H9 (cell line): ENCODE results near the gene TMC8. TPM values are rescaled to one million over a fixed set of nuclear protein-coding genes. Genes with fewer than 3 reads are reported as not detected.

Source experiments
- DNase-seq: peaks from one replicate; pipeline ENCODE4 v3.0.0-alpha.2; 2017
- H2AFZ ChIP-seq: one replicate; pipeline ENCODE4 v1.6.1; 2013; ENCODE audit warnings: mild to moderate bottlenecking, low read length, control low read depth, moderate library complexity
- H2AK5ac ChIP-seq: 2 replicates; pipeline ENCODE4 v1.6.1; 2013; ENCODE audit warnings: low read length, control low read depth, mixed read lengths; ENCODE audit not compliant: insufficient read length
- H2BK120ac ChIP-seq: one replicate; pipeline ENCODE4 v1.6.1; 2013; ENCODE audit warnings: low read depth, mild to moderate bottlenecking, low read length, control low read depth, inconsistent platforms; ENCODE audit not compliant: poor library complexity, severe bottlenecking
- H2BK12ac ChIP-seq: 2 replicates; pipeline ENCODE4 v1.6.1; 2013; ENCODE audit warnings: low read length, control low read depth, mixed read lengths, low read depth; ENCODE audit not compliant: insufficient read length
- H2BK15ac ChIP-seq: 2 replicates; pipeline ENCODE4 v1.6.1; 2013; ENCODE audit warnings: low read depth, low read length, control low read depth
- H2BK20ac ChIP-seq: one replicate; pipeline ENCODE4 v1.6.1; 2013; ENCODE audit warnings: low read depth, mild to moderate bottlenecking, low read length, control low read depth, inconsistent platforms; ENCODE audit not compliant: poor library complexity, severe bottlenecking
- H2BK5ac ChIP-seq: 2 replicates; pipeline ENCODE4 v1.6.1; 2013; ENCODE audit warnings: low read length, control low read depth, mixed read lengths; ENCODE audit not compliant: insufficient read length
- H3K14ac ChIP-seq: 2 replicates; pipeline ENCODE4 v1.6.1; 2013; ENCODE audit warnings: low read length, control low read depth; ENCODE audit not compliant: insufficient read depth
- H3K18ac ChIP-seq: 2 replicates; pipeline ENCODE4 v1.6.1; 2013; ENCODE audit warnings: low read depth, mild to moderate bottlenecking, mixed read lengths, low read length, control low read depth; ENCODE audit not compliant: insufficient read length
- H3K23ac ChIP-seq: 2 replicates; pipeline ENCODE4 v1.6.1; 2013; ENCODE audit warnings: low read length, control low read depth, mixed read lengths, low read depth; ENCODE audit not compliant: insufficient read length
- H3K23me2 ChIP-seq: 2 replicates; pipeline ENCODE4 v1.6.1; 2013; ENCODE audit warnings: low read depth, mild to moderate bottlenecking, mixed read lengths, low read length, control low read depth; ENCODE audit not compliant: insufficient read length, poor library complexity, severe bottlenecking
- H3K27ac ChIP-seq: 2 replicates; pipeline ENCODE4 v1.5.1; 2013; ENCODE audit warnings: low read length, control low read depth, mixed read lengths, low read depth; ENCODE audit not compliant: insufficient read length
- H3K27me3 ChIP-seq: 2 replicates; pipeline ENCODE4 v1.6.1; 2013; ENCODE audit warnings: low read length, control low read depth, inconsistent platforms; ENCODE audit not compliant: insufficient read depth
- H3K4ac ChIP-seq: 2 replicates; pipeline ENCODE4 v1.6.1; 2013; ENCODE audit warnings: low read depth, mild to moderate bottlenecking, control low read depth, inconsistent platforms, low read length, moderate library complexity
- H3K4me1 ChIP-seq: 2 replicates; pipeline ENCODE4 v1.6.1; 2013; ENCODE audit warnings: low read length, control low read depth, inconsistent platforms; ENCODE audit not compliant: insufficient read depth
- H3K4me2 ChIP-seq: 2 replicates; pipeline ENCODE4 v1.6.1; 2013; ENCODE audit warnings: low read length, control low read depth, mixed read lengths; ENCODE audit not compliant: insufficient read length, insufficient read depth
- H3K56ac ChIP-seq: 2 replicates; pipeline ENCODE4 v1.6.1; 2013; ENCODE audit warnings: low read depth, mild to moderate bottlenecking, mixed read lengths, low read length, control low read depth; ENCODE audit not compliant: insufficient read length
- H3K79me1 ChIP-seq: 2 replicates; pipeline ENCODE4 v1.6.1; 2013; ENCODE audit warnings: low read depth, mild to moderate bottlenecking, moderate library complexity, low read length, control low read depth, inconsistent platforms; ENCODE audit not compliant: insufficient read depth, poor library complexity, severe bottlenecking
- H3K79me2 ChIP-seq: 2 replicates; pipeline ENCODE4 v1.6.1; 2013; ENCODE audit warnings: low read length, control low read depth, inconsistent platforms; ENCODE audit not compliant: insufficient read depth
- H3K9ac ChIP-seq: 2 replicates; pipeline ENCODE4 v1.6.1; 2013; ENCODE audit warnings: low read length, control low read depth, mixed read lengths; ENCODE audit not compliant: insufficient read length; ENCODE audit errors: extremely low read depth
- H3K9me3 ChIP-seq: one replicate; pipeline ENCODE4 v1.6.1; 2013; ENCODE audit warnings: low read depth, low read length, inconsistent platforms; ENCODE audit not compliant: control insufficient read depth
- H3T11ph ChIP-seq: one replicate; pipeline ENCODE4 v1.6.1; 2013; ENCODE audit warnings: mild to moderate bottlenecking, low read length, control low read depth, inconsistent platforms
- H4K20me1 ChIP-seq: one replicate; pipeline ENCODE4 v1.6.1; 2013; ENCODE audit not compliant: control insufficient read depth, insufficient read length, insufficient read depth
- H4K5ac ChIP-seq: 2 replicates; pipeline ENCODE4 v1.6.1; 2013; ENCODE audit warnings: low read depth, mild to moderate bottlenecking, mixed read lengths, low read length, control low read depth; ENCODE audit not compliant: insufficient read length
- H4K8ac ChIP-seq: replicated peaks from 2 replicates; pipeline ENCODE4 v1.6.1; 2013; ENCODE audit warnings: low read length, control low read depth, mixed read lengths, low read depth; ENCODE audit not compliant: insufficient read length
- H4K91ac ChIP-seq: 2 replicates; pipeline ENCODE4 v1.6.1; 2013; ENCODE audit warnings: low read depth, mild to moderate bottlenecking, moderate library complexity, mixed read lengths, low read length, control low read depth; ENCODE audit not compliant: insufficient read length
- H3K27ac Mint-ChIP-seq, 3 experiments: 2 replicates in 2 of 3; 3 replicates in 1 of 3; pipeline ENCODE4 v1.8.0; 2020 to 2021; ENCODE audit warnings: mixed read lengths in 3 of 3, mild to moderate bottlenecking in 1 of 3, moderate library complexity in 1 of 3
- H3K27me3 Mint-ChIP-seq: 2 replicates; pipeline ENCODE4 v1.8.0; 2021; ENCODE audit warnings: low read depth, mild to moderate bottlenecking, moderate library complexity, mixed read lengths
- H3K36me3 Mint-ChIP-seq, 3 experiments: 2 replicates in 2 of 3; 3 replicates in 1 of 3; pipeline ENCODE4 v1.8.0; 2020 to 2021; ENCODE audit warnings: low read depth in 3 of 3, mixed read lengths in 3 of 3; ENCODE audit not compliant: insufficient read depth in 1 of 3
- H3K4me1 Mint-ChIP-seq, 2 experiments: 2 replicates each; pipeline ENCODE4 v1.8.0; 2020; ENCODE audit warnings: mixed read lengths in 2 of 2
- H3K4me3 Mint-ChIP-seq, 2 experiments: 2 replicates in 1 of 2; 3 replicates in 1 of 2; pipeline ENCODE4 v1.8.0; 2020 to 2021; ENCODE audit warnings: mild to moderate bottlenecking in 2 of 2, mixed read lengths in 2 of 2, moderate library complexity in 1 of 2
- H3K9me3 Mint-ChIP-seq, 2 experiments: 2 replicates in 1 of 2; 3 replicates in 1 of 2; pipeline ENCODE4 v1.8.0; 2020; ENCODE audit warnings: mild to moderate bottlenecking in 2 of 2, mixed read lengths in 2 of 2, moderate library complexity in 1 of 2
- WGBS: extraction: QIAGEN DNeasy Blood & Tissue Kit; methylation state at CpG from one replicate; pipeline ENCODE4 v1.1.7; 2013; ENCODE audit warnings: missing lambda C conversion rate, low lambda C conversion rate, mixed read lengths; ENCODE audit not compliant: insufficient read length; ENCODE audit errors: extremely low coverage; 5-methylcytosine and 5-hydroxymethylcytosine counted together
- total RNA-seq: library from RNA; stranded (reverse); gene quantifications from 2 replicates; pipeline ENCODE4 v1.2.1, GENCODE V29; 2021
- TF ChIP-seq, protein P1 (sequence below): fragments of 200-600 bp; sonication (generic); conservative IDR thresholded peaks from 3 replicates; pipeline ENCODE4 v1.8.0; 2021; ENCODE audit warnings: antibody characterized with exemption, mild to moderate bottlenecking

Gene TMC8
- total RNA-seq, 1 experiment from 2014 or later: 1.0 TPM

- no peak overlapping the region for H3K4me3 Mint-ChIP-seq
Observed at GRCh38 chr17:78112518-78113471, 17.8 kb upstream of the TMC8 start.

More at GRCh38 chr17:78112518-78113471, 17.8 kb upstream of the TMC8 start:
- H3K23ac ChIP-seq: no peak overlapping the region
- H3K9me3 Mint-ChIP-seq: no peaks in the 10 kb centered on the region
- no peaks in the 10 kb centered on the region for H3K23me2 ChIP-seq
- H3K36me3 Mint-ChIP-seq: peaks cover 0 to 40% (median 10%) of the 10 kb centered on the region in 3 experiments; a peak in 4 of 7 replicates
- no peak overlapping the region for H3K9ac ChIP-seq
- H3K79me1 ChIP-seq: no peaks in the 10 kb centered on the region
- no peak overlapping the region for H2BK5ac ChIP-seq
- no peaks in the 10 kb centered on the region for H3K9me3 ChIP-seq
- peak overlapping the region in 1 of 3 experiments; percentile 93; a peak in 1 of 7 replicates for H3K27ac Mint-ChIP-seq
- no peak overlapping the region for H3K56ac ChIP-seq
- no peaks in the 10 kb centered on the region for H3K27me3 ChIP-seq
- H2AK5ac ChIP-seq: no peak overlapping the region
- no peak overlapping the region for H2BK12ac ChIP-seq
- no peak overlapping the region for H3K4ac ChIP-seq
- WGBS: no CpG with 5 or more reads among the region's 33 CpGs
- no peaks in the 10 kb centered on the region for H4K20me1 ChIP-seq
- no peak overlapping the region for H3K14ac ChIP-seq
- H4K5ac ChIP-seq: no peak overlapping the region
- H3K18ac ChIP-seq: no peak overlapping the region
- peaks cover 2% of the 10 kb centered on the region in 2 experiments; a peak in 3 of 4 replicates for H3K4me1 Mint-ChIP-seq
- H2BK120ac ChIP-seq: no peak overlapping the region
- no peaks in the 10 kb centered on the region; the same call in 1 of the 2 replicates for H3K27me3 Mint-ChIP-seq
- H3T11ph ChIP-seq: no peak overlapping the region
- no peaks in the 10 kb centered on the region for H3K4me1 ChIP-seq
- H4K8ac ChIP-seq: no peak overlapping the region
- no peaks in the 10 kb centered on the region for H3K79me2 ChIP-seq
- no peak overlapping the region for H2AFZ ChIP-seq
- peak; percentile 95 for DNase-seq
- H2BK20ac ChIP-seq: no peak overlapping the region
- TF ChIP-seq, protein P1, sequence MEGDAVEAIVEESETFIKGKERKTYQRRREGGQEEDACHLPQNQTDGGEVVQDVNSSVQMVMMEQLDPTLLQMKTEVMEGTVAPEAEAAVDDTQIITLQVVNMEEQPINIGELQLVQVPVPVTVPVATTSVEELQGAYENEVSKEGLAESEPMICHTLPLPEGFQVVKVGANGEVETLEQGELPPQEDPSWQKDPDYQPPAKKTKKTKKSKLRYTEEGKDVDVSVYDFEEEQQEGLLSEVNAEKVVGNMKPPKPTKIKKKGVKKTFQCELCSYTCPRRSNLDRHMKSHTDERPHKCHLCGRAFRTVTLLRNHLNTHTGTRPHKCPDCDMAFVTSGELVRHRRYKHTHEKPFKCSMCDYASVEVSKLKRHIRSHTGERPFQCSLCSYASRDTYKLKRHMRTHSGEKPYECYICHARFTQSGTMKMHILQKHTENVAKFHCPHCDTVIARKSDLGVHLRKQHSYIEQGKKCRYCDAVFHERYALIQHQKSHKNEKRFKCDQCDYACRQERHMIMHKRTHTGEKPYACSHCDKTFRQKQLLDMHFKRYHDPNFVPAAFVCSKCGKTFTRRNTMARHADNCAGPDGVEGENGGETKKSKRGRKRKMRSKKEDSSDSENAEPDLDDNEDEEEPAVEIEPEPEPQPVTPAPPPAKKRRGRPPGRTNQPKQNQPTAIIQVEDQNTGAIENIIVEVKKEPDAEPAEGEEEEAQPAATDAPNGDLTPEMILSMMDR: peak; percentile 99
- no peak overlapping the region for H2BK15ac ChIP-seq
- H3K4me2 ChIP-seq: no peak overlapping the region
- no peak overlapping the region for H3K27ac ChIP-seq
- H4K91ac ChIP-seq: no peak overlapping the region
